Prostate gland (tissue), 2 donors: ENCODE data around the gene SIDT1.

Experiments used
- POLR2A ChIP-seq: fragments of 450-650 bp; IDR thresholded peaks from one replicate; pipeline ENCODE4 v1.6.1; 2016; ENCODE audit warnings: antibody characterized with exemption, mild to moderate bottlenecking
- POLR2AphosphoS5 ChIP-seq: sonication (generic); formaldehyde crosslinking; IDR thresholded peaks from one replicate; pipeline ENCODE4 v1.6.1; 2017; ENCODE audit warnings: antibody characterized with exemption
- TF ChIP-seq, protein P1 (sequence below), 4 experiments: fragments of 200-600 bp in 2 of 4; fragments of 450-650 bp in 2 of 4; sonication (generic) in 2 of 4; IDR thresholded peaks; 1 replicate in 3 of 4; 2 replicates in 1 of 4; pipeline ENCODE4 v1.5.1; 2016 to 2019; ENCODE audit warnings: antibody characterized with exemption in 4 of 4, mild to moderate bottlenecking in 2 of 4, moderate library complexity in 2 of 4

DNA sequence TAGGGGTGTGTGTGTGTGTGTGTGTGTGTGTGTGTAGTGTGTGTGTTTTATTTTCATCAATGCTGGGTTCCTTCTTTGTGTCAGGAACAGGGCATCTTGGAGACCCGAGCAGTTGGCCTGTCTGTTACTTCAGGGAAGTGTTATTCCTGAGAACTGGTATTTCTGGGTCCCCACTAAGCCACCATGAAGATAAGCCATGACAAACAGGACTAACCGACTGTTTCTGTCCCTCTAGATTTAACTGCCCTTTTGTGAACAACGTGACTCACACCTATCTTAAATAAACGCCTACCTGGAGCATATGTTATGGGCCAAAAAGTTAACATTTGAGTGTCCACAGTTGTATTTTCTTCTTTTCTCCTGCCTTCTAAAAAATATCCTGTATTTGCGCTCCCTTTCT is 19.5 kb downstream of the SIDT1 start:
- TF ChIP-seq POLR2A (no peak), POLR2AphosphoS5 (peak; percentile 46)
- TF ChIP-seq, protein P1, sequence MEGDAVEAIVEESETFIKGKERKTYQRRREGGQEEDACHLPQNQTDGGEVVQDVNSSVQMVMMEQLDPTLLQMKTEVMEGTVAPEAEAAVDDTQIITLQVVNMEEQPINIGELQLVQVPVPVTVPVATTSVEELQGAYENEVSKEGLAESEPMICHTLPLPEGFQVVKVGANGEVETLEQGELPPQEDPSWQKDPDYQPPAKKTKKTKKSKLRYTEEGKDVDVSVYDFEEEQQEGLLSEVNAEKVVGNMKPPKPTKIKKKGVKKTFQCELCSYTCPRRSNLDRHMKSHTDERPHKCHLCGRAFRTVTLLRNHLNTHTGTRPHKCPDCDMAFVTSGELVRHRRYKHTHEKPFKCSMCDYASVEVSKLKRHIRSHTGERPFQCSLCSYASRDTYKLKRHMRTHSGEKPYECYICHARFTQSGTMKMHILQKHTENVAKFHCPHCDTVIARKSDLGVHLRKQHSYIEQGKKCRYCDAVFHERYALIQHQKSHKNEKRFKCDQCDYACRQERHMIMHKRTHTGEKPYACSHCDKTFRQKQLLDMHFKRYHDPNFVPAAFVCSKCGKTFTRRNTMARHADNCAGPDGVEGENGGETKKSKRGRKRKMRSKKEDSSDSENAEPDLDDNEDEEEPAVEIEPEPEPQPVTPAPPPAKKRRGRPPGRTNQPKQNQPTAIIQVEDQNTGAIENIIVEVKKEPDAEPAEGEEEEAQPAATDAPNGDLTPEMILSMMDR (IDR thresholded peaks at IDR 0.05), result no peak
